Measurements from ENCODE around the gene SEMA4B.

Gene SEMA4B

DNA sequence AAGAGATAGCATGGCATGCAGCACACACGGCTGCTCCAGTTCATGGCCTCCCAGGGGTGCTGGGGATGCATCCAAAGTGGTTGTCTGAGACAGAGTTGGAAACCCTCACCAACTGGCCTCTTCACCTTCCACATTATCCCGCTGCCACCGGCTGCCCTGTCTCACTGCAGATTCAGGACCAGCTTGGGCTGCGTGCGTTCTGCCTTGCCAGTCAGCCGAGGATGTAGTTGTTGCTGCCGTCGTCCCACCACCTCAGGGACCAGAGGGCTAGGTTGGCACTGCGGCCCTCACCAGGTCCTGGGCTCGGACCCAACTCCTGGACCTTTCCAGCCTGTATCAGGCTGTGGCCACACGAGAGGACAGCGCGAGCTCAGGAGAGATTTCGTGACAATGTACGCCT lies 27.8 kb downstream of the SEMA4B start:
- Histone ChIP-seq H2AFZ (ENCODE audit: low read depth, low read length) (no peak overlapping the region), H3K79me2 (ENCODE audit: low read length) (peaks cover 4% of the 10 kb centered on the region; the same call in 1 of the 2 replicates), H3K9me3 (ENCODE audit: insufficient read depth, low read length) (no peaks in the 10 kb centered on the region), H3K9ac (ENCODE audit: low read length) (no peak overlapping the region), H4K20me1 (ENCODE audit: insufficient read depth, low read length) (no peaks in the 10 kb centered on the region; the same call in 1 of the 2 replicates), H3K4me2 (ENCODE audit: low read length) (no peak overlapping the region), H3K4me1 (ENCODE audit: low read length) (peaks cover 5% of the 10 kb centered on the region), H3K4me3 (ENCODE audit: low read length) (no peak overlapping the region), H3K27me3 (ENCODE audit: low read depth, low read length) (no peaks in the 10 kb centered on the region), H3K36me3 (replicated peaks; ENCODE audit: low read depth, low read length) (peaks cover 24% of the 10 kb centered on the region), H3K27ac (ENCODE audit: low read length) (no peak overlapping the region)
- TF ChIP-seq EZH2phosphoT487 (IDR thresholded peaks at IDR 0.05; ENCODE audit: low read depth), result no peak
- TF ChIP-seq, protein P1, sequence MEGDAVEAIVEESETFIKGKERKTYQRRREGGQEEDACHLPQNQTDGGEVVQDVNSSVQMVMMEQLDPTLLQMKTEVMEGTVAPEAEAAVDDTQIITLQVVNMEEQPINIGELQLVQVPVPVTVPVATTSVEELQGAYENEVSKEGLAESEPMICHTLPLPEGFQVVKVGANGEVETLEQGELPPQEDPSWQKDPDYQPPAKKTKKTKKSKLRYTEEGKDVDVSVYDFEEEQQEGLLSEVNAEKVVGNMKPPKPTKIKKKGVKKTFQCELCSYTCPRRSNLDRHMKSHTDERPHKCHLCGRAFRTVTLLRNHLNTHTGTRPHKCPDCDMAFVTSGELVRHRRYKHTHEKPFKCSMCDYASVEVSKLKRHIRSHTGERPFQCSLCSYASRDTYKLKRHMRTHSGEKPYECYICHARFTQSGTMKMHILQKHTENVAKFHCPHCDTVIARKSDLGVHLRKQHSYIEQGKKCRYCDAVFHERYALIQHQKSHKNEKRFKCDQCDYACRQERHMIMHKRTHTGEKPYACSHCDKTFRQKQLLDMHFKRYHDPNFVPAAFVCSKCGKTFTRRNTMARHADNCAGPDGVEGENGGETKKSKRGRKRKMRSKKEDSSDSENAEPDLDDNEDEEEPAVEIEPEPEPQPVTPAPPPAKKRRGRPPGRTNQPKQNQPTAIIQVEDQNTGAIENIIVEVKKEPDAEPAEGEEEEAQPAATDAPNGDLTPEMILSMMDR (IDR thresholded peaks at IDR 0.05; ENCODE audit: low read depth, low read length), result no peak

DNA sequence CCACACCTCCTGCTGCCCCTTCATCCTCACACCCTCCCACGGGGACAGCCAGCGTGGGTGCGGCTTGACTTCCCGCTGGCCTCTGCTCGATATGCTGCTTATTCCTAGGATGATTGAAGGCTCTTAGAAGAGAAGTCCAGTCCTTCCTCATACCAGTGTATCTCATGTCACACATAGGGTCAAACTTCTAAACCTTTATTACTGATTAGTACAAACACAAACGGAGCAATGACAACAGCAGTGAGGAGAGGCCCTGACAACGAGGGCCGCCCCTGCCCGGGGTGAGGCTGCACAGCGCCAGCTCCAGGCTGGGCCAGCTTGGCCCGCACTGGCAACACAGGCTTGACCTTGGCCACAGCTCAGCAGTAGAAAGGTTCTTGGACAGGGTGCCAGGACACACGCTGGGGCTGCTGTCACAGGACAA lies 29.0 kb downstream of the SEMA4B start:
- Histone ChIP-seq H3K79me2 (ENCODE audit: low read length) (peaks cover 4% of the 10 kb centered on the region; the same call in 1 of the 2 replicates), H3K27me3 (ENCODE audit: low read depth, low read length) (no peaks in the 10 kb centered on the region), H3K9ac (ENCODE audit: low read length) (no peak overlapping the region), H3K36me3 (replicated peaks; ENCODE audit: low read depth, low read length) (peaks cover 24% of the 10 kb centered on the region), H3K4me2 (ENCODE audit: low read length) (no peak overlapping the region), H2AFZ (ENCODE audit: low read depth, low read length) (no peak overlapping the region), H3K9me3 (ENCODE audit: insufficient read depth, low read length) (no peaks in the 10 kb centered on the region), H3K4me1 (ENCODE audit: low read length) (peaks cover 11% of the 10 kb centered on the region), H3K27ac (ENCODE audit: low read length) (no peak overlapping the region), H3K4me3 (ENCODE audit: low read length) (no peak overlapping the region), H4K20me1 (ENCODE audit: insufficient read depth, low read length) (no peaks in the 10 kb centered on the region; the same call in 1 of the 2 replicates)
- no peak for TF ChIP-seq EZH2phosphoT487 (IDR thresholded peaks at IDR 0.05; ENCODE audit: low read depth)
- TF ChIP-seq, protein P1 (IDR thresholded peaks at IDR 0.05; ENCODE audit: low read depth, low read length), result no peak

DNA sequence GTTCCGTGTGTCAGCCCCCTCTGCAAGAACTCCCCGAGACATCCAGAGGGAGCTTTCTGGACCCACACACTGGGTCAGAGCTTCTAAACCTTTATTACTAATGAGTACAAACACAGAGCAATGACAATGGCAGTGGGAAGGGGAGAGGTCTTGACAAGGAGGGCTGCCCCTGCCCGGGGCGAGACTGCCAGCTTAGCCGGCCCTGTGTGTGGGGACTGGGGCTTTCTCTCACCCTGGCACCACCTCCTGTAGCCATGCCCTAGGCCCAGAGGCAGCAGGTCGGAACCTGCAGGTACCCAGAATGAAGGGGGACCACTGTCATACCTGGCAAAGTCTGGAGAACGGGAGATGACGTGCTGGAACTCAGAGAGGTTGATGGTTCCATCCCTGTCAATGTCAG lies 29.5 kb downstream of the SEMA4B start:
- H3K79me2 ChIP-seq (ENCODE audit: low read length), result peaks cover 4% of the 10 kb centered on the region; the same call in 1 of the 2 replicates
- no peak overlapping the region for H3K4me3 ChIP-seq (ENCODE audit: low read length)
- H2AFZ ChIP-seq (ENCODE audit: low read depth, low read length), result no peak overlapping the region
- TF ChIP-seq, protein P1 (IDR thresholded peaks at IDR 0.05; ENCODE audit: low read depth, low read length), result no peak
- TF ChIP-seq EZH2phosphoT487 (IDR thresholded peaks at IDR 0.05; ENCODE audit: low read depth), result no peak
- no peaks in the 10 kb centered on the region for H3K9me3 ChIP-seq (ENCODE audit: insufficient read depth, low read length)
- H4K20me1 ChIP-seq (ENCODE audit: insufficient read depth, low read length), result no peaks in the 10 kb centered on the region; the same call in 1 of the 2 replicates
- H3K27me3 ChIP-seq (ENCODE audit: low read depth, low read length), result no peaks in the 10 kb centered on the region
- H3K9ac ChIP-seq (ENCODE audit: low read length), result no peak overlapping the region
- peaks cover 11% of the 10 kb centered on the region for H3K4me1 ChIP-seq (ENCODE audit: low read length)
- H3K4me2 ChIP-seq (ENCODE audit: low read length), result no peak overlapping the region
- peaks cover 24% of the 10 kb centered on the region for H3K36me3 ChIP-seq (replicated peaks; ENCODE audit: low read depth, low read length)
- no peak overlapping the region for H3K27ac ChIP-seq (ENCODE audit: low read length)

DNA sequence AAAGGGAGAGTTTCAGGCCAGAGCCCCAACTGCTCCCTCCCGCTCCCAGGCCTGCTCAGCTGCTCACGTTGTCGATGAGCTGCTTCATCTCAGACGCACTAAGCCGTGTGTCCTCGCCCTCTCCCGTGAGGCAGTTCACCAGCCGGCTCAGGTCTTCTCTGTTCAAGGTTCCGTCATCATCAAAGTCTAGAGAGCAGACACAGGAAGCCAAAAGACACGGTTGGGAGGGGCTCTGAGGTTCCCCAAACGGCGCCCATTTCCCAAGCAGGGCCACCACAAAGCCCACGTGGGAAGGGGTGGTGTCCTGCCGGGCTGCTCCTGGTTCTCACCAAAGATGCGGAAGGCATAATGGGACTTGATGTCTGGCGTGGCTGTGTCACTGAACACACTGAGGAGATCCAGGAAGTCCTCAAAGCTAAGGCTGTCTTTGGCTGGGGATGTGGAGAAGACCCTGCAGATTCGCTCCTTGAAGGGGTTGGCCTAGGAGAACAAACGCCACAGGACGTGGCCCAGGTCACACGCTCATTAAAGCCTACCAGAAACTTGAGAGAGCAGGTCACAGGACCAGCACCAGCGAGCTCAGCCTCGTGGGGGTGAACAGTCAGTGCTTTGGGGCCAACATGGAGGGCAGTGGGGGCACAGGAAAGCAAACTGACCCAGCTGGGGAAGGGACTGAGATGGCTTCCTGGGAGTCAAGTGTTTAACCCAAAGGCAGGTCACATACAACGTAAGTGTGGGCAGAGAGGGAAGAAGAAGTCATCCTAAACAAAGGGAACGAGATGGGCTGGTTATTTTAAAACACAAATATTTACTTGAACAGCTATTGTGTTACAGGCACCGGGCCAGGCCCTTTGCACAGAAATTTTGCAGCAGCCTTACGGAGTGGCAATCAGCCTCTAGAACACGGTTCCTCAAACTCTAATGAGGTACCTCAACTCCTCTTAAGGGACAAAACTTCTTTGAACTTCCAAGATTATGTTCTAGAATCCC lies 30.2 kb downstream of the SEMA4B start:
- Histone ChIP-seq H3K4me3 (ENCODE audit: low read length) (no peak overlapping the region), H3K79me2 (ENCODE audit: low read length) (peaks cover 4% of the 10 kb centered on the region; the same call in 1 of the 2 replicates), H3K4me2 (ENCODE audit: low read length) (no peak overlapping the region), H4K20me1 (ENCODE audit: insufficient read depth, low read length) (no peaks in the 10 kb centered on the region; the same call in 1 of the 2 replicates), H3K27ac (ENCODE audit: low read length) (no peak overlapping the region), H2AFZ (ENCODE audit: low read depth, low read length) (no peak overlapping the region), H3K4me1 (ENCODE audit: low read length) (peaks cover 11% of the 10 kb centered on the region), H3K27me3 (ENCODE audit: low read depth, low read length) (no peaks in the 10 kb centered on the region), H3K9ac (ENCODE audit: low read length) (no peak overlapping the region), H3K9me3 (ENCODE audit: insufficient read depth, low read length) (no peaks in the 10 kb centered on the region), H3K36me3 (replicated peaks; ENCODE audit: low read depth, low read length) (peaks cover 20% of the 10 kb centered on the region)
- no peak for TF ChIP-seq EZH2phosphoT487 (IDR thresholded peaks at IDR 0.05; ENCODE audit: low read depth)
- TF ChIP-seq, protein P1 (IDR thresholded peaks at IDR 0.05; ENCODE audit: low read depth, low read length), result no peak

Data from OCI-LY3 (cell line).